Activated T-cell treated with anti-CD3 and anti-CD28 coated beads for 4 hours (primary cell): Measurements from ENCODE around the gene PPP3CB.
A peak's percentile ranks its signal among the peaks of the same experiment; 100 is the strongest.

Source experiments
- DNase-seq: peaks from one replicate; pipeline ENCODE4 v3.0.0-alpha.2; 2020

PPP3CB gene

GRCh38 chr10:73495884-73496674 is at the start of gene PPP3CB:
TSS of gene PPP3CB (minus strand) at chr10:73496024. CDS start at chr10:73495889, 135 bp downstream.
- peak; percentile 84 for DNase-seq

GRCh38 chr10:73545357-73545756 is 49.5 kb upstream of the PPP3CB start:
- DNase-seq: no peak

- DNase-seq: no peak
Measured at GRCh38 chr10:73537709-73538108, 41.9 kb upstream of the PPP3CB start.

GRCh38 chr10:73537288-73537687 is 41.5 kb upstream of the PPP3CB start:
- DNase-seq: no peak

- DNase-seq: no peak
Measured at GRCh38 chr10:73534857-73535256, 39.0 kb upstream of the PPP3CB start.

GRCh38 chr10:73529089-73529832 is 33.4 kb upstream of the PPP3CB start:
- peak; percentile 35 for DNase-seq

GRCh38 chr10:73522263-73522662 is 26.4 kb upstream of the PPP3CB start:
- DNase-seq: no peak

GRCh38 chr10:73519336-73519735 is 23.5 kb upstream of the PPP3CB start:
- DNase-seq: no peak

GRCh38 chr10:73517166-73517888 is 21.5 kb upstream of the PPP3CB start:
- DNase-seq: no peak

GRCh38 chr10:73512207-73512743 is 16.5 kb upstream of the PPP3CB start:
- no peak for DNase-seq

GRCh38 chr10:73509695-73510094 is 13.9 kb upstream of the PPP3CB start:
- no peak for DNase-seq

GRCh38 chr10:73506491-73506890 is 10.7 kb upstream of the PPP3CB start:
- no peak for DNase-seq

GRCh38 chr10:73506074-73506473 is 10.2 kb upstream of the PPP3CB start:
- DNase-seq: no peak

GRCh38 chr10:73503037-73503436 is 7.2 kb upstream of the PPP3CB start:
- DNase-seq: no peak

- DNase-seq: no peak
Measured at GRCh38 chr10:73501651-73502050, 5.8 kb upstream of the PPP3CB start.

- DNase-seq: no peak
Measured at GRCh38 chr10:73497623-73498022, 1.8 kb upstream of the PPP3CB start.

GRCh38 chr10:73495226-73495883 is 469 bp downstream of the PPP3CB start:
- DNase-seq: peak; percentile 60

GRCh38 chr10:73494877-73495225 is 973 bp downstream of the PPP3CB start:
- DNase-seq: no peak

GRCh38 chr10:73494213-73494612 is 1.6 kb downstream of the PPP3CB start:
- DNase-seq: no peak

GRCh38 chr10:73493781-73494180 is 2.0 kb downstream of the PPP3CB start:
- no peak for DNase-seq

GRCh38 chr10:73486601-73487000 is 9.2 kb downstream of the PPP3CB start:
- DNase-seq: no peak

- DNase-seq: no peak
Measured at GRCh38 chr10:73485320-73485719, 10.5 kb downstream of the PPP3CB start.

- DNase-seq: no peak
Measured at GRCh38 chr10:73480158-73480557, 15.7 kb downstream of the PPP3CB start.
